Activated naive CD8-positive, alpha-beta T cell (primary cell): ENCODE data around the gene MBNL2.

Source experiments
- H3K27ac Mint-ChIP-seq: one replicate; pipeline ENCODE4 v1.8.0; 2021; ENCODE audit warnings: mixed read lengths
- H3K27me3 Mint-ChIP-seq: one replicate; pipeline ENCODE4 v1.8.0; 2021; ENCODE audit warnings: mixed read lengths
- H3K36me3 Mint-ChIP-seq: one replicate; pipeline ENCODE4 v1.8.0; 2021; ENCODE audit warnings: mixed read lengths
- H3K4me1 Mint-ChIP-seq: one replicate; pipeline ENCODE4 v1.8.0; 2021; ENCODE audit warnings: low read depth, mixed read lengths
- H3K4me3 Mint-ChIP-seq: one replicate; pipeline ENCODE4 v1.8.0; 2021; ENCODE audit warnings: mild to moderate bottlenecking, mixed read lengths
- H3K9me3 Mint-ChIP-seq: one replicate; pipeline ENCODE4 v1.8.0; 2021; ENCODE audit warnings: low read depth, mixed read lengths

Gene MBNL2

DNA sequence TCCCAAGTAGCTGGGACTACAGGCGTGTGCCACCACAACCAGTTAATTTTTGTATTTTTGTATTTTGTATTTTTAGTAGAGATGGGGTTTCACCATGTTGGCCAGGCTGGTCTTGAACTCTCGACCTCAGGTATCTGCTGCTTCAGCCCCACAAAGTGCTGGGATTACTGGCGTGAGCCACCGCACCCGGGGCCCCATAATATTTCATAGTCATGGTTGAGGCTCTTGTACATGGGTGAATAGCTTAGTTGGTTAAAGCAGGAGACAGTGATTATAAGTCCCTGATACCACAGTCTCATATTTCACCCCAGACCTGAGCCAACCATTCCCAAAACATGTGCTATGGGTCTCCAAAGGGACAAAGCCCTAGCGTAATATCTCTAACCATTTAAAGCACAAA is 26.1 kb downstream of the MBNL2 start:
- Mint-ChIP-seq H3K9me3 (no peaks in the 10 kb centered on the region), H3K4me1 (peaks cover 27% of the 10 kb centered on the region), H3K27me3 (no peaks in the 10 kb centered on the region), H3K27ac (no peak overlapping the region), H3K36me3 (peaks cover 2% of the 10 kb centered on the region), H3K4me3 (no peak overlapping the region)

- no peaks in the 10 kb centered on the region for H3K9me3 Mint-ChIP-seq
- H3K36me3 Mint-ChIP-seq = no peaks in the 10 kb centered on the region
- no peak overlapping the region for H3K27ac Mint-ChIP-seq
- H3K27me3 Mint-ChIP-seq = no peaks in the 10 kb centered on the region
- no peak overlapping the region for H3K4me3 Mint-ChIP-seq
- H3K4me1 Mint-ChIP-seq = peaks cover 20% of the 10 kb centered on the region
These were observed 27.1 kb downstream of the MBNL2 start for GRCh38 chr13:97249093-97249795.

GRCh38 chr13:97249796-97250495 is 27.8 kb downstream of the MBNL2 start:
- no peaks in the 10 kb centered on the region for H3K9me3 Mint-ChIP-seq
- H3K4me1 Mint-ChIP-seq = peaks cover 24% of the 10 kb centered on the region
- no peak overlapping the region for H3K4me3 Mint-ChIP-seq
- H3K27ac Mint-ChIP-seq = no peak overlapping the region
- H3K36me3 Mint-ChIP-seq = no peaks in the 10 kb centered on the region
- H3K27me3 Mint-ChIP-seq = no peaks in the 10 kb centered on the region

- no peaks in the 10 kb centered on the region for H3K9me3 Mint-ChIP-seq
- H3K4me3 Mint-ChIP-seq = no peak overlapping the region
- no peaks in the 10 kb centered on the region for H3K36me3 Mint-ChIP-seq
- peaks cover 28% of the 10 kb centered on the region for H3K4me1 Mint-ChIP-seq
- no peak overlapping the region for H3K27ac Mint-ChIP-seq
- H3K27me3 Mint-ChIP-seq = no peaks in the 10 kb centered on the region
These were observed 28.4 kb downstream of the MBNL2 start for GRCh38 chr13:97250560-97250959.

GRCh38 chr13:97252735-97253134 is 30.6 kb downstream of the MBNL2 start:
- H3K4me1 Mint-ChIP-seq = peaks cover 48% of the 10 kb centered on the region
- H3K4me3 Mint-ChIP-seq = no peak overlapping the region
- peaks cover 10% of the 10 kb centered on the region for H3K36me3 Mint-ChIP-seq
- no peaks in the 10 kb centered on the region for H3K27me3 Mint-ChIP-seq
- no peak overlapping the region for H3K27ac Mint-ChIP-seq
- no peaks in the 10 kb centered on the region for H3K9me3 Mint-ChIP-seq

DNA sequence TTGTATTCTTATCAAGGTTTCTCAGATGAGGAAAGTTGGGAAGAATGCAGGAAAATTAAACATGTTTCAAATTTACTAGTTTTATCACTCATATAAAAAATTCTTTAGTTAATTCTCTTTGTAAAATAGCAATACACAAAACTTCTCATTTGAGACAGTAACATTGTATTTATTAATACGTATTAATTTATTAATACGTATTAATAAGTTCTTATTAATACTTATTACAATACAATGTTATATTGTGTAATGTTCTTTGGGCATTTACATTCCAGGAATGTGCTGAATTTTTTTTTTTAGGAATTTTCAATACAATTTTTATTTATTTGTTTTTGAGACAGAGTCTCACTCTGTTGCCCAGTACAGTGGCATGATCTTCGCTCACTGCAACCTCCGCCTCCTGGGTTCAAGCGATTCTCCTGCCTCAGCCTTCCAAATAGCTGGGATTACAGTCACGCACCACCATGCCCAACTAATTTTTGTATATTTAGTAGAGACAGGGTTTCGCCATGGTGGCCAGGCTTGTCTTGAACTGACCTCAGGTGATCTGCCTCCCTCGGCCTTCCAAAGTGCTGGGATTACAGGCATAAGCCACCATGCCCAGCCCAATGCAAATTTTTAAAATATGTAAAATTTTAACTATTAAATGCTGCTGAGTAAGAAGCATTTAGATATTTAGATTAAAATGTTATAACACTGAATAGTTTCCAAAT is 31.6 kb downstream of the MBNL2 start:
- Mint-ChIP-seq H3K36me3 (peaks cover 12% of the 10 kb centered on the region), H3K4me1 (peaks cover 58% of the 10 kb centered on the region), H3K27me3 (no peaks in the 10 kb centered on the region)

GRCh38 chr13:97254816-97255215 is 32.7 kb downstream of the MBNL2 start:
- Mint-ChIP-seq H3K4me3 (no peak overlapping the region), H3K4me1 (peaks cover 59% of the 10 kb centered on the region), H3K9me3 (no peaks in the 10 kb centered on the region), H3K36me3 (peaks cover 13% of the 10 kb centered on the region), H3K27ac (no peak overlapping the region), H3K27me3 (no peaks in the 10 kb centered on the region)

More for the DNA sequence above, 31.6 kb downstream of the MBNL2 start:
- H3K27ac Mint-ChIP-seq = no peak overlapping the region
- H3K9me3 Mint-ChIP-seq = no peaks in the 10 kb centered on the region
- H3K4me3 Mint-ChIP-seq = no peak overlapping the region

DNA sequence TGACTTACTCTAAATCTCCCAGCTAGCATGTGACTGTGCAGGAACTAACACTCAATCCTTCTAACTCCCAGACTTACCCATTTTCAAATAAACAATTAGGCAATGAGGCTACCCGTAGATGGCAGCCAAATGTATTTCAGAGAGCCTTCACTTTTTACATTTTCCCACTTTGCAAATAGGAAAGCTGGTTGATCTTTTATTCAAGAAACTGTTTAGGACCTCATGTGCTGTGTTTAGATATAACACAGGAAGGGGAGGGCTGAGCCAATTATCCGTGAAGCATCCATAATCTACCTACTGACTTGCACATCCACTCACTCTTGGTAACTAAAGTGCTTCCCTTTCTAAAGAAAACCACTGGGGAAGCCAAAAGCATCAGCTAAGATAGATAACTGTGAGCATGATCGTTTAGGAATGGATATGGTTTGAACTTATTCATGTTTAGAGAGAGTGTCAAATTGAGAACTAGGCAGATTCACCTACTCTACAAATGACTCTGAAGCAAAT is 33.4 kb downstream of the MBNL2 start:
- Mint-ChIP-seq H3K9me3 (no peaks in the 10 kb centered on the region), H3K27me3 (no peaks in the 10 kb centered on the region), H3K36me3 (peaks cover 13% of the 10 kb centered on the region), H3K4me3 (no peak overlapping the region), H3K4me1 (peaks cover 58% of the 10 kb centered on the region), H3K27ac (peak overlapping the region; percentile 67)

- Mint-ChIP-seq H3K9me3 (no peaks in the 10 kb centered on the region), H3K4me3 (peak overlapping the region; percentile 30), H3K27ac (peak overlapping the region; percentile 67), H3K4me1 (peaks cover 60% of the 10 kb centered on the region), H3K36me3 (peaks cover 17% of the 10 kb centered on the region), H3K27me3 (no peaks in the 10 kb centered on the region)
These were observed 34.2 kb downstream of the MBNL2 start for GRCh38 chr13:97256343-97256783.

DNA sequence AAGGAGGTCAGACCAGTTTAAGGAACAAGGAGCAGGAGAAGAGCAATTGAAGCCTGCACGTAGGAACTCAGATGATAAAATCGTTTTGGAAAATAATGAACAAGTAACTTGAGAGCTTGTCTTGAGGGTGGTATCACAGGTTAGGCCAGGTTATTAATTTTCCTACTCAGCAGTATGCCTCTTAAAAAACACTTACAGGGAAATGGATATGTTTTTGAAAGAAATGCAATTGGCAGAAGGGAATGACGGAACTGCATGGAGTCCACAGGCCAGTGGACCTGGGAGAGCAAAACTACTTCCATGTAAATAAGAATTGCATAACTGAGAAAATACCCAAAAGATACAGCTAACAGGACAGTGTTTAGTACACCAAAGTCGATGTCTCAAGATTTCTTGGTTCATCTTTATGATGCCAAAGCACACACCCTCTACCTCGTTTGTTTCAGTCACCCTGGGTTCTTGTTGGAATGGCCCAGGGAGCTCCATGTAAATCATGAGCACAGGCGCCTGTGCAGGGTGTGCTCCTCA is 35.2 kb downstream of the MBNL2 start:
- no peaks in the 10 kb centered on the region for H3K9me3 Mint-ChIP-seq
- H3K4me3 Mint-ChIP-seq = peak overlapping the region; percentile 36
- no peaks in the 10 kb centered on the region for H3K27me3 Mint-ChIP-seq
- H3K27ac Mint-ChIP-seq = peak overlapping the region; percentile 75
- peaks cover 69% of the 10 kb centered on the region for H3K4me1 Mint-ChIP-seq
- peaks cover 22% of the 10 kb centered on the region for H3K36me3 Mint-ChIP-seq

- Mint-ChIP-seq H3K4me3 (peak overlapping the region; percentile 36), H3K36me3 (peaks cover 27% of the 10 kb centered on the region), H3K9me3 (no peaks in the 10 kb centered on the region), H3K27ac (peak overlapping the region; percentile 75), H3K4me1 (peaks cover 73% of the 10 kb centered on the region), H3K27me3 (no peaks in the 10 kb centered on the region)
These were observed 36.0 kb downstream of the MBNL2 start for GRCh38 chr13:97257800-97258799.

DNA sequence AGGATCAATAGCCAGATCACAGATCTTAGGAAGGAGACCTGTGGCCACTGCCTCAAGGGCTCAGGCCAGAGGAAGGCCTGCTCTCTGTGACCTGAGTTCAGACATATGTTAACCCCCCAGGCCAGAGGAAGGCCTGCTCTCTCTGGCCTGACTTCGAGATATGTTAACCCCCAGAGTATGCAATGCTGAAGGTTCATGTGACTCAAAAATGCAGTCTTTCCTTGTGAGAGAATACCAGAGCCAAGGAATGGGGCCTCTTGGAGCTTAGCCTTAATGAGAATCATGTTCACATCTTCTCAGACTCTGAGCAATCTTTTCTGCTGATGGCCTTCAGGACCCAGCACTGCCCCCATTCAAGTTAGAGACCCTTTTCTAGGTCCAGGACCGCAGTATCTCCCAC is 36.7 kb downstream of the MBNL2 start:
- Mint-ChIP-seq H3K27me3 (no peaks in the 10 kb centered on the region), H3K27ac (no peak overlapping the region), H3K9me3 (no peaks in the 10 kb centered on the region), H3K36me3 (peaks cover 29% of the 10 kb centered on the region), H3K4me3 (no peak overlapping the region), H3K4me1 (peaks cover 74% of the 10 kb centered on the region)

- Mint-ChIP-seq H3K27ac (peak overlapping the region; percentile 67), H3K4me1 (peaks cover 73% of the 10 kb centered on the region), H3K9me3 (no peaks in the 10 kb centered on the region), H3K27me3 (no peaks in the 10 kb centered on the region), H3K36me3 (peaks cover 29% of the 10 kb centered on the region), H3K4me3 (no peak overlapping the region)
These were observed 37.3 kb downstream of the MBNL2 start for GRCh38 chr13:97259410-97259797.
